K562 (cell line): Measurements from ENCODE around the gene USP35. TPM values are rescaled to one million over a fixed set of nuclear protein-coding genes. Genes with fewer than 3 reads are reported as not detected.
A peak's percentile ranks its signal among the peaks of the same experiment; 100 is the strongest.

Experiments
- ATAC-seq: fragments of 200-7000 bp; cut with Tn5 transposase; 3 replicates; pipeline ENCODE4 v1.9.1; 2020; ENCODE audit warnings: moderate library complexity
- BruUV-seq: library from RNA; stranded (reverse); fragments of 400-500 nt; replicated peaks from 2 replicates; lab custom pipeline; 2021; lab: Mats Ljungman, UMichigan
- CTCF ChIA-PET: fragments of 300-600 bp; formaldehyde crosslinking; extraction: SDS; loops from one replicate; lab custom pipeline; 2021; ENCODE audit warnings: low intra/inter-chr PET ratio; lab: Yijun Ruan, JAX
- POLR2A ChIA-PET: fragments of 300-600, 350-650 bp; sonication (Branson Sonifier 250); formaldehyde crosslinking; extraction: SDS; loops from one replicate; lab custom pipeline; 2021; ENCODE audit warnings: antibody characterized with exemption, inconsistent platforms; lab: Yijun Ruan, JAX
- DNase-seq, 4 experiments: peaks; one replicate each; pipeline versions ENCODE4 v3.0.0 to v3.0.0-alpha.2; 2011 to 2018; ENCODE audit warnings: low spot score in 3 of 4, mixed read lengths in 3 of 4; ENCODE audit errors: extremely low read depth in 1 of 4
- FAIRE-seq: peaks from 2 replicates; lab custom pipeline; 2011; peaks lifted over from hg19 to GRCh38; lab: Jason Lieb, UNC
- H2AFZ ChIP-seq: 2 replicates; pipeline ENCODE4 v1.6.0; 2011; ENCODE audit warnings: low read depth, low read length, control low read depth, inconsistent platforms
- H3K27ac ChIP-seq: fragments of 200-600 bp; 3 replicates; pipeline ENCODE4 v1.8.0; 2011; ENCODE audit warnings: low read depth, mild to moderate bottlenecking, control low read depth, inconsistent platforms, low read length, moderate library complexity, mixed read lengths; ENCODE audit errors: extremely low read depth
- H3K27me3 ChIP-seq, 2 experiments: fragments of 300-600 bp in 1 of 2; 2 replicates in 1 of 2; 3 replicates in 1 of 2; pipeline versions ENCODE4 v1.6.0 to v1.8.0; 2011; ENCODE audit warnings: inconsistent platforms in 2 of 2, low read length in 2 of 2, mild to moderate bottlenecking in 1 of 2, mixed read lengths in 1 of 2, moderate library complexity in 1 of 2; ENCODE audit not compliant: control insufficient read depth in 2 of 2, insufficient read depth in 2 of 2
- H3K36me3 ChIP-seq: fragments of 300-600 bp; 3 replicates; pipeline ENCODE4 v1.8.0; 2011; ENCODE audit warnings: mild to moderate bottlenecking, low read length, inconsistent platforms; ENCODE audit not compliant: control insufficient read depth, insufficient read depth
- H3K4me1 ChIP-seq, 2 experiments: fragments of 200-600 bp in 1 of 2; replicated peaks in 1 of 2; 2 replicates in 1 of 2; 3 replicates in 1 of 2; pipeline versions ENCODE4 v1.5.1 to v1.8.0; 2011; ENCODE audit warnings: inconsistent platforms in 2 of 2, low read length in 2 of 2, mild to moderate bottlenecking in 1 of 2, mixed read lengths in 1 of 2, moderate library complexity in 1 of 2; ENCODE audit not compliant: control insufficient read depth in 2 of 2, insufficient read depth in 2 of 2
- H3K4me2 ChIP-seq: 2 replicates; pipeline ENCODE4 v1.6.1; 2011; ENCODE audit warnings: low read length, control low read depth, inconsistent platforms, mixed read lengths; ENCODE audit not compliant: insufficient read depth
- H3K4me3 ChIP-seq: fragments of 200-600 bp; sonication (generic), shearing (Covaris generic); 2 replicates; pipeline ENCODE4 v1.5.1; 2016; ENCODE audit warnings: control low read depth, inconsistent platforms
- H3K79me2 ChIP-seq: fragments of 200-600 bp; 3 replicates; pipeline ENCODE4 v1.8.0; 2011; ENCODE audit warnings: low read length, inconsistent platforms; ENCODE audit not compliant: control insufficient read depth, insufficient read depth
- H3K9ac ChIP-seq, 2 experiments: 2 replicates each; pipeline versions ENCODE4 v1.6.0 to v1.6.1; 2011; ENCODE audit warnings: low read depth in 2 of 2, low read length in 2 of 2, control low read depth in 1 of 2, inconsistent platforms in 1 of 2, mild to moderate bottlenecking in 1 of 2, mixed read lengths in 1 of 2; ENCODE audit not compliant: insufficient read depth in 1 of 2
- H3K9me1 ChIP-seq: one replicate; pipeline ENCODE4 v1.6.0; 2011; ENCODE audit warnings: inconsistent platforms, mild to moderate bottlenecking, low read length, moderate library complexity; ENCODE audit not compliant: control insufficient read depth, insufficient read depth
- H3K9me3 ChIP-seq: replicated peaks from 2 replicates; pipeline ENCODE4 v1.5.1; 2011; ENCODE audit warnings: low read depth, low read length, inconsistent platforms; ENCODE audit not compliant: control insufficient read depth, insufficient read depth
- H4K20me1 ChIP-seq: replicated peaks from 2 replicates; pipeline ENCODE4 v1.6.1; 2011; ENCODE audit warnings: low read length, inconsistent platforms, mixed read lengths; ENCODE audit not compliant: control insufficient read depth, insufficient read depth
- ATF7 ChIP-seq: fragments of 450-650 bp; IDR thresholded peaks from 2 replicates; pipeline ENCODE4 v1.7.1; 2014; ENCODE audit warnings: mild to moderate bottlenecking, moderate library complexity
- BRCA1 ChIP-seq, 2 experiments: fragments of 450-650 bp in 1 of 2; sonication (generic) in 1 of 2; formaldehyde crosslinking in 1 of 2; IDR thresholded peaks; 2 replicates each; pipeline versions ENCODE4 v1.5.0 to v1.6.1; 2017 to 2020; ENCODE audit warnings: mild to moderate bottlenecking in 1 of 2, missing genetic modification reagents in 1 of 2
- CEBPG ChIP-seq, 3 experiments: fragments of 200-800 bp in 1 of 3; sonication (Bioruptor generic) in 1 of 3; sonication (generic) in 1 of 3; formaldehyde crosslinking in 1 of 3; IDR thresholded peaks in 2 of 3; conservative IDR thresholded peaks in 1 of 3; 2 replicates each; pipeline versions ENCODE4 v1.6.1 to v1.8.0; 2016 to 2022; ENCODE audit warnings: missing compliant biosample characterization in 2 of 3, missing genetic modification characterization in 2 of 3, mild to moderate bottlenecking in 1 of 3, missing genetic modification reagents in 1 of 3
- ETS1 ChIP-seq: conservative IDR thresholded peaks from 2 replicates; pipeline ENCODE4 v1.6.1; 2011; ENCODE audit warnings: low read depth, mild to moderate bottlenecking, low read length; ENCODE audit not compliant: control insufficient read depth
- JUND ChIP-seq, 2 experiments: IDR thresholded peaks; 2 replicates in 1 of 2; 3 replicates in 1 of 2; pipeline ENCODE4 v1.6.1; 2011; ENCODE audit warnings: borderline replicate concordance in 2 of 2, low read depth in 2 of 2, low read length in 2 of 2, improper control_type of control experiment in 1 of 2, missing biosample characterization in 1 of 2, missing genetic modification characterization in 1 of 2, missing genetic modification reagents in 1 of 2
- MEIS2 ChIP-seq: fragments of 450-650 bp; IDR thresholded peaks from 2 replicates; pipeline ENCODE4 v1.6.1; 2014; ENCODE audit warnings: mild to moderate bottlenecking; ENCODE audit not compliant: partially characterized antibody
- NFE2L1 ChIP-seq: fragments of 450-650 bp; IDR thresholded peaks from 2 replicates; pipeline ENCODE4 v1.6.1; 2016; ENCODE audit warnings: missing genetic modification characterization, low read depth, mild to moderate bottlenecking, missing compliant biosample characterization, moderate library complexity, borderline replicate concordance
- YY1 ChIP-seq, 3 experiments: IDR thresholded peaks; 2 replicates each; pipeline ENCODE4 v1.6.1; 2011; ENCODE audit warnings: low read length in 2 of 3, mild to moderate bottlenecking in 2 of 3, moderate library complexity in 2 of 3, borderline replicate concordance in 1 of 3, control low read depth in 1 of 3, low read depth in 1 of 3; ENCODE audit not compliant: insufficient read depth in 3 of 3, insufficient replicate concordance in 2 of 3, control insufficient read depth in 1 of 3, insufficient read length in 1 of 3; ENCODE audit errors: extremely low read depth in 1 of 3
- ZNF134 ChIP-seq: fragments of 250-450 bp; sonication (Bioruptor Pico); conservative IDR thresholded peaks from 2 replicates; pipeline ENCODE4 v1.4.0; 2020
- ZNF239 ChIP-seq: fragments of 250-450 bp; sonication (Bioruptor Pico); IDR thresholded peaks from 2 replicates; pipeline ENCODE4 v1.4.0; 2020; ENCODE audit warnings: mild to moderate bottlenecking
- ZNF766 ChIP-seq: fragments of 200-800 bp; sonication (Bioruptor generic); conservative IDR thresholded peaks from 2 replicates; pipeline ENCODE4 v1.6.1; 2016; ENCODE audit warnings: missing genetic modification characterization, missing compliant biosample characterization
- whole genome bisulfite sequencing: fragments of 100-300 bp; shearing (Covaris generic); methylation state at CpG from one replicate; pipeline ENCODE4 v1.1.6; 2016; ENCODE audit warnings: low coverage, mixed read lengths; ENCODE audit not compliant: insufficient coverage; ENCODE audit errors: missing lambda C conversion rate; 5-methylcytosine and 5-hydroxymethylcytosine counted together
- in situ Hi-C: fragments of 300-500 bp; cut with MboI; formaldehyde crosslinking; loops from 4 replicates; pipeline ENCODE4 v1.15.0; 2018; ENCODE audit warnings: inconsistent platforms, mixed read lengths
- intact Hi-C: fragments of 100-400 bp; cut with micrococcal nuclease; formaldehyde crosslinking; loops from 2 replicates; pipeline ENCODE4 v1.14.2; 2022
- polyA plus RNA-seq, 8 experiments: library from polyadenylated mRNA; depleted of rRNA in 4 of 8; stranded (reverse) in 5 of 8; unstranded in 3 of 8; fragments of >200 nt; fragmentation: Nextera tagmentation in 2 of 8; fragmentation: Illumina TruSeq in 1 of 8; extraction: Ambion mirVana in 2 of 8; extraction: Trizol in 1 of 8; gene quantifications; 2 replicates each; pipeline versions ENCODE4 v1.2.1 to v1.2.3, GENCODE V29; 2011 to 2014; ENCODE audit warnings: inconsistent platforms in 1 of 8, missing spikeins in 1 of 8
- total RNA-seq, 7 experiments: library from RNA; depleted of rRNA in 6 of 7; stranded (reverse); fragments of >200 nt in 6 of 7; fragmentation: Illumina TruSeq in 2 of 7; extraction: Trizol in 2 of 7; gene quantifications; 2 replicates each; pipeline versions ENCODE4 v1.2.1 to v1.2.3, GENCODE V29; 2011 to 2021; ENCODE audit warnings: low replicate concordance in 1 of 7

The USP35 gene
- total and polyA plus RNA-seq, 9 of the 15 experiments (the other 6 are each of a cell fraction or from before 2014, with no cell fraction given): 0.01 to 4.8 (median 3.6) TPM

GRCh38 chr11:78181185-78181584, 7.5 kb upstream of the USP35 start (continued):
- peak; percentile 59 for TF ChIP-seq ATF7
- TF ChIP-seq NFE2L1 (tag): peak; percentile 87
- no peak for TF ChIP-seq ZNF239 (CRISPR knock-in tag)

GRCh38 chr11:78187366-78188285, 1.1 kb upstream of the USP35 start:
- peak overlapping the region; percentile 94 for H2AFZ ChIP-seq
- H3K4me1 ChIP-seq: peaks cover 36 to 44% of the 10 kb centered on the region in 2 experiments
- no peaks in the 10 kb centered on the region for H3K9me3 ChIP-seq
- H3K27me3 ChIP-seq: no peaks in the 10 kb centered on the region
- BruUV-seq: no TSS peak
- no peaks in the 10 kb centered on the region; the same call in 2 of the 3 replicates for H3K36me3 ChIP-seq
- intact Hi-C loops: loop anchor here (5.0 kb wide), 2 partner anchors 40 to 135 kb away; no protein-coding TSS in a partner anchor
- H3K79me2 ChIP-seq: peaks cover 15% of the 10 kb centered on the region; the same call in 2 of the 3 replicates
- in situ Hi-C loops: no loop called here
- H3K9ac ChIP-seq: peak overlapping the region; percentile 51 to 90
- WGBS: 23% methylated on average over 26 of the region's 31 CpGs
- peak; percentile 47 for ATAC-seq
- ChIA-PET POLR2A (interaction anchor here (0.6 to 1.5 kb wide), 7 partner anchors 25 to 258 kb away, joined by 3 to 6 read pairs (median 4); partner anchors contain the start of genes ALG8 and GAB2), CTCF (no interaction called here)
- H3K4me2 ChIP-seq: peak overlapping the region; percentile 85
- peak overlapping the region; percentile 41; the same call in 2 of the 3 replicates for H3K27ac ChIP-seq
- H4K20me1 ChIP-seq: no peaks in the 10 kb centered on the region; the same call in 1 of the 2 replicates
- H3K9me1 ChIP-seq: no peaks in the 10 kb centered on the region
- no peak for DNase-seq
- FAIRE-seq: peak; percentile 55
- peak overlapping the region; percentile 73 for H3K4me3 ChIP-seq
- peak; percentile 41; the same call in 1 of the 2 replicates for TF ChIP-seq ETS1
- peak; percentile 38 for TF ChIP-seq MEIS2
- no peak for TF ChIP-seq JUND (IDR thresholded peaks at IDR 0.05; ENCODE audit: borderline replicate concordance, low read depth, low read length)
- peak; percentile 15; the same call in 1 of the 3 replicates for TF ChIP-seq JUND (tag; IDR thresholded peaks at IDR 0.05; ENCODE audit: borderline replicate concordance, low read depth, low read length)
- peak; percentile 71 for TF ChIP-seq ZNF134 (CRISPR knock-in tag)
- no peak for TF ChIP-seq ZNF766 (CRISPR knock-in tag)
- TF ChIP-seq YY1 (IDR thresholded peaks at IDR 0.05; ENCODE audit: borderline replicate concordance in 1 of 3, control insufficient read depth in 1 of 3, extremely low read depth in 1 of 3, insufficient read depth in 3 of 3, insufficient read length in 1 of 3, insufficient replicate concordance in 2 of 3, low read depth in 1 of 3, low read length in 2 of 3): peak in 1 of 3 experiments; percentile 10
- TF ChIP-seq BRCA1 (IDR thresholded peaks at IDR 0.05): no peak
- TF ChIP-seq BRCA1 (CRISPR knock-in tag; IDR thresholded peaks at IDR 0.05): no peak
- no peak for TF ChIP-seq CEBPG (CRISPR knock-in tag; IDR thresholded peaks at IDR 0.05)
- no peak for TF ChIP-seq CEBPG (tag; conservative IDR thresholded peaks at IDR 0.05 in 1 of 2, IDR thresholded peaks at IDR 0.05 in 1 of 2)
